ENCODE measurements around the gene RPS6KA5.

- TF ChIP-seq MAZ (CRISPR knock-in tag; conservative IDR thresholded peaks at IDR 0.05 in 1 of 2, IDR thresholded peaks at IDR 0.05 in 1 of 2) (no peak), SMAD1 (IDR thresholded peaks at IDR 0.05; ENCODE audit: low read depth, low read length, partially characterized antibody) (no peak), EZH2 (IDR thresholded peaks at IDR 0.05; ENCODE audit: borderline replicate concordance, low read depth, low read length) (no peak), POLR2A (conservative IDR thresholded peaks at IDR 0.05) (no peak), PATZ1 (CRISPR knock-in tag; IDR thresholded peaks at IDR 0.05; ENCODE audit: borderline replicate concordance) (no peak), ZBTB2 (IDR thresholded peaks at IDR 0.05) (no peak), CTCF (IDR thresholded peaks at IDR 0.05 in 2 of 3, conservative IDR thresholded peaks at IDR 0.05 in 1 of 3; ENCODE audit: insufficient read depth in 2 of 3, low read depth in 1 of 3, low read length in 3 of 3) (no peak), JUNB (CRISPR knock-in tag; conservative IDR thresholded peaks at IDR 0.05) (no peak)
These were observed 34.3 kb upstream of the RPS6KA5 start for GRCh38 chr14:91094772-91095171.
